Activated effector memory CD4-positive, alpha-beta T cell treated with anti-CD3 and anti-CD28 coated beads, Interleukin-2, amount 50 U/mL, for 16 hours (primary cell): Measurements from ENCODE around the gene FSD1L.

ENCODE experiments used
- DNase-seq: peaks from one replicate; pipeline ENCODE4 v3.0.0-alpha.2; 2020

The FSD1L gene

GRCh38 chr9:105447814-105448812 is at the start of gene FSD1L:
Gene FSD1L, plus strand, starts transcription at chr9:105448034. Its CDS starts 187 bp downstream, at chr9:105448221.
- DNase-seq = peak; percentile 92

- no peak for DNase-seq
Observed at GRCh38 chr9:105399117-105399516, 48.7 kb upstream of the FSD1L start.

- no peak for DNase-seq
Observed at GRCh38 chr9:105401651-105402050, 46.2 kb upstream of the FSD1L start.

GRCh38 chr9:105403552-105404248 is 44.1 kb upstream of the FSD1L start:
- DNase-seq = no peak

- DNase-seq = peak; percentile 73
Observed at GRCh38 chr9:105405514-105406131, 42.2 kb upstream of the FSD1L start.

GRCh38 chr9:105406369-105406768 is 41.5 kb upstream of the FSD1L start:
- DNase-seq = no peak

GRCh38 chr9:105413525-105413924 is 34.3 kb upstream of the FSD1L start:
- no peak for DNase-seq

GRCh38 chr9:105414947-105415661 is 32.7 kb upstream of the FSD1L start:
- peak; percentile 79 for DNase-seq

GRCh38 chr9:105415662-105415980 is 32.2 kb upstream of the FSD1L start:
- no peak for DNase-seq

- no peak for DNase-seq
Observed at GRCh38 chr9:105416840-105417239, 31.0 kb upstream of the FSD1L start.

GRCh38 chr9:105418588-105419500 is 29.0 kb upstream of the FSD1L start:
- no peak for DNase-seq

- DNase-seq = no peak
Observed at GRCh38 chr9:105419816-105420597, 27.8 kb upstream of the FSD1L start.

- no peak for DNase-seq
Observed at GRCh38 chr9:105421154-105421553, 26.7 kb upstream of the FSD1L start.

- no peak for DNase-seq
Observed at GRCh38 chr9:105421864-105422263, 26.0 kb upstream of the FSD1L start.

GRCh38 chr9:105425816-105426433 is 21.9 kb upstream of the FSD1L start:
- no peak for DNase-seq

- no peak for DNase-seq
Observed at GRCh38 chr9:105426657-105427056, 21.2 kb upstream of the FSD1L start.

GRCh38 chr9:105431424-105432246 is 16.2 kb upstream of the FSD1L start:
- DNase-seq = no peak

GRCh38 chr9:105432247-105432842 is 15.5 kb upstream of the FSD1L start:
- no peak for DNase-seq

- no peak for DNase-seq
Observed at GRCh38 chr9:105435453-105435852, 12.4 kb upstream of the FSD1L start.
